ENCODE measurements around the gene RNASE13.
A peak's percentile ranks its signal among the peaks of the same experiment; 100 is the strongest.

RNASE13 gene

DNA sequence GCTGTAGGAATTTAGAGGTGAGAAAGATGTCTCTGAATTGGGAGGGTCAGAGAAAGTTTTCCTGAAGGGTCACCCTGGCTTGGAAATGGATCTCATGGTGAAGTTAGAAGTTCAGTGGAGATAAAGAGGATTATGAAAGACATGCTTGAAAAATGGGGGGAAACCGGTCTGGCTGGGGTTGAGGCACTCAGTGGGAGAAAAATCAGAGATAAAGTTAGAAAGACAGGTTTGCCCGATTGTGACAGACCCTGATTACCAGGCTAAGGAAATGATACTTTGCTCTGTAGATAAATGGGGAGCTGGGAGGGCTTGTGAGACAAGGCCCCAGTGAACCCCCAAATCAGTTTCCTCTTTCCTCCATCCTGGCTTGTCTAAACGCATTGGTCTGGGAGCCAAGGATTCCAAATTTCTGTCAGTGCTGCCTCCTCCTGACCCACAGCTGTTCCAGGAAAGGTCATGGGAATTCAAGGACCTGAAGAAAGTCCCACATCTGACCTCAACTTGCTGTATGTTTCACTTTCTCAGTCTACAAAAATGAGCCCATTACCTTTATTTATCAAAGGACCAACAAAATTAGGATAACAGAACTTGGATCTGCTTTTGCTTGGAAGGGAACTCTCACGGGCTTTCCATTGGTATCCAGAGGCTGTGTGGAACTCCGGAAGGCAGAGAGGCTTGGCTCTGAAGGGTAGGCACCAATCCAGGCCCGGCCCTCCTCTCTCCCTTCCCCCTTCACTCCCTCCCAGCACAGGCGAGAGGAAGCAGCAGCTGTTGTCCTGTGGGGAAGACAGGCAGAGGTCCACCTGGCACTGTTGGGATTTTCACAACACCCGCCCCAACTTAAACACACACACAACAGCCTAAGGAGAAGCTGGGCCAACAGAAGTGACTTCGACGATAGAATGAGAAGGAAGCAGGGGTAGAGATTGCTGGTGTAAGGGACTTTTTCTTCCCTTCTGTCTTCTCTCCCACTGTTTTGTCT lies 4.1 kb upstream of the RNASE13 start:
- TF ChIP-seq, protein P1, sequence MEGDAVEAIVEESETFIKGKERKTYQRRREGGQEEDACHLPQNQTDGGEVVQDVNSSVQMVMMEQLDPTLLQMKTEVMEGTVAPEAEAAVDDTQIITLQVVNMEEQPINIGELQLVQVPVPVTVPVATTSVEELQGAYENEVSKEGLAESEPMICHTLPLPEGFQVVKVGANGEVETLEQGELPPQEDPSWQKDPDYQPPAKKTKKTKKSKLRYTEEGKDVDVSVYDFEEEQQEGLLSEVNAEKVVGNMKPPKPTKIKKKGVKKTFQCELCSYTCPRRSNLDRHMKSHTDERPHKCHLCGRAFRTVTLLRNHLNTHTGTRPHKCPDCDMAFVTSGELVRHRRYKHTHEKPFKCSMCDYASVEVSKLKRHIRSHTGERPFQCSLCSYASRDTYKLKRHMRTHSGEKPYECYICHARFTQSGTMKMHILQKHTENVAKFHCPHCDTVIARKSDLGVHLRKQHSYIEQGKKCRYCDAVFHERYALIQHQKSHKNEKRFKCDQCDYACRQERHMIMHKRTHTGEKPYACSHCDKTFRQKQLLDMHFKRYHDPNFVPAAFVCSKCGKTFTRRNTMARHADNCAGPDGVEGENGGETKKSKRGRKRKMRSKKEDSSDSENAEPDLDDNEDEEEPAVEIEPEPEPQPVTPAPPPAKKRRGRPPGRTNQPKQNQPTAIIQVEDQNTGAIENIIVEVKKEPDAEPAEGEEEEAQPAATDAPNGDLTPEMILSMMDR (IDR thresholded peaks at IDR 0.05; ENCODE audit: low read depth, low read length) = no peak
- DNase-seq (ENCODE audit: low read depth, low spot score) = peak; percentile 35
- in situ Hi-C loops (cut with HindIII; ENCODE audit: low sequenced_read_pairs) = no loop called here
- no peak overlapping the region for H3K4me3 ChIP-seq (ENCODE audit: low read depth, low read length)

GRCh38 chr14:21037156-21037555 lies 2.5 kb upstream of the RNASE13 start:
- H3K4me3 ChIP-seq (ENCODE audit: low read depth, low read length) = no peak overlapping the region
- TF ChIP-seq, protein P1 (IDR thresholded peaks at IDR 0.05; ENCODE audit: low read depth, low read length) = no peak
- DNase-seq (ENCODE audit: low read depth, low spot score) = no peak
- in situ Hi-C loops (cut with HindIII; ENCODE audit: low sequenced_read_pairs) = no loop called here

- DNase-seq (ENCODE audit: low read depth, low spot score) = no peak
- in situ Hi-C loops (cut with HindIII; ENCODE audit: low sequenced_read_pairs) = no loop called here
- TF ChIP-seq, protein P1 (IDR thresholded peaks at IDR 0.05; ENCODE audit: low read depth, low read length) = no peak
Measured at GRCh38 chr14:21036751-21037150, 2.1 kb upstream of the RNASE13 start.

GRCh38 chr14:21033133-21033698 lies 1.4 kb downstream of the RNASE13 start:
- DNase-seq (ENCODE audit: low read depth, low spot score) = no peak
- H3K4me3 ChIP-seq (ENCODE audit: low read depth, low read length) = no peak overlapping the region
- in situ Hi-C loops (cut with HindIII; ENCODE audit: low sequenced_read_pairs) = no loop called here
- TF ChIP-seq, protein P1 (IDR thresholded peaks at IDR 0.05; ENCODE audit: low read depth, low read length) = no peak

More at GRCh38 chr14:21036751-21037150, 2.1 kb upstream of the RNASE13 start:
- H3K4me3 ChIP-seq (ENCODE audit: low read depth, low read length) = no peak overlapping the region

- H3K4me3 ChIP-seq (ENCODE audit: low read depth, low read length) = no peak overlapping the region
- no peak for DNase-seq (ENCODE audit: low read depth, low spot score)
- in situ Hi-C loops (cut with HindIII; ENCODE audit: low sequenced_read_pairs) = no loop called here
- TF ChIP-seq, protein P1 (IDR thresholded peaks at IDR 0.05; ENCODE audit: low read depth, low read length) = no peak
Measured at GRCh38 chr14:21032326-21033132, 2.1 kb downstream of the RNASE13 start.

- no peak overlapping the region for H3K4me3 ChIP-seq (ENCODE audit: low read depth, low read length)
- in situ Hi-C loops (cut with HindIII; ENCODE audit: low sequenced_read_pairs) = no loop called here
- TF ChIP-seq, protein P1 (IDR thresholded peaks at IDR 0.05; ENCODE audit: low read depth, low read length) = no peak
- DNase-seq (ENCODE audit: low read depth, low spot score) = no peak
Measured at GRCh38 chr14:21030531-21030930, 4.1 kb downstream of the RNASE13 start.
